Measurements from ENCODE around the gene ACOT11.

The ACOT11 gene

GRCh38 chr1:54581621-54582035 lies 33.6 kb downstream of the ACOT11 start:
- TF ChIP-seq ZNF274 (IDR thresholded peaks at IDR 0.05; ENCODE audit: low read depth, low read length) = no peak
- no peak overlapping the region for H3K4me3 ChIP-seq (ENCODE audit: low read length)

- no peak overlapping the region for H3K4me3 ChIP-seq (ENCODE audit: low read length)
- no peak for TF ChIP-seq ZNF274 (IDR thresholded peaks at IDR 0.05; ENCODE audit: low read depth, low read length)
These were observed 34.7 kb downstream of the ACOT11 start for GRCh38 chr1:54582566-54583306.

- TF ChIP-seq ZNF274 (IDR thresholded peaks at IDR 0.05; ENCODE audit: low read depth, low read length) = no peak
These were observed 35.3 kb downstream of the ACOT11 start for GRCh38 chr1:54583307-54583686.

GRCh38 chr1:54583871-54584270 lies 35.8 kb downstream of the ACOT11 start:
- TF ChIP-seq ZNF274 (IDR thresholded peaks at IDR 0.05; ENCODE audit: low read depth, low read length) = no peak
- H3K4me3 ChIP-seq (ENCODE audit: low read length) = no peak overlapping the region

More at GRCh38 chr1:54583307-54583686, 35.3 kb downstream of the ACOT11 start:
- no peak overlapping the region for H3K4me3 ChIP-seq (ENCODE audit: low read length)

GRCh38 chr1:54584575-54584974 lies 36.5 kb downstream of the ACOT11 start:
- TF ChIP-seq ZNF274 (IDR thresholded peaks at IDR 0.05; ENCODE audit: low read depth, low read length) = no peak
- H3K4me3 ChIP-seq (ENCODE audit: low read length) = no peak overlapping the region

- TF ChIP-seq ZNF274 (IDR thresholded peaks at IDR 0.05; ENCODE audit: low read depth, low read length) = no peak
- H3K4me3 ChIP-seq (ENCODE audit: low read length) = no peak overlapping the region
These were observed 37.4 kb downstream of the ACOT11 start for GRCh38 chr1:54585181-54586066.

- H3K4me3 ChIP-seq (ENCODE audit: low read length) = no peak overlapping the region
- no peak for TF ChIP-seq ZNF274 (IDR thresholded peaks at IDR 0.05; ENCODE audit: low read depth, low read length)
These were observed 40.3 kb downstream of the ACOT11 start for GRCh38 chr1:54588377-54588776.

- no peak for TF ChIP-seq ZNF274 (IDR thresholded peaks at IDR 0.05; ENCODE audit: low read depth, low read length)
These were observed 43.2 kb downstream of the ACOT11 start for GRCh38 chr1:54591127-54591756.

GRCh38 chr1:54593571-54594160 lies 45.6 kb downstream of the ACOT11 start:
- no peak for TF ChIP-seq ZNF274 (IDR thresholded peaks at IDR 0.05; ENCODE audit: low read depth, low read length)
- H3K4me3 ChIP-seq (ENCODE audit: low read length) = no peak overlapping the region

More at GRCh38 chr1:54591127-54591756, 43.2 kb downstream of the ACOT11 start:
- H3K4me3 ChIP-seq (ENCODE audit: low read length) = no peak overlapping the region

- TF ChIP-seq ZNF274 (IDR thresholded peaks at IDR 0.05; ENCODE audit: low read depth, low read length) = no peak
- H3K4me3 ChIP-seq (ENCODE audit: low read length) = no peak overlapping the region
These were observed 46.4 kb downstream of the ACOT11 start for GRCh38 chr1:54594463-54594862.

GRCh38 chr1:54595956-54596498 lies 48.0 kb downstream of the ACOT11 start:
- H3K4me3 ChIP-seq (ENCODE audit: low read length) = no peak overlapping the region
- TF ChIP-seq ZNF274 (IDR thresholded peaks at IDR 0.05; ENCODE audit: low read depth, low read length) = no peak

GRCh38 chr1:54596756-54597155 lies 48.7 kb downstream of the ACOT11 start:
- H3K4me3 ChIP-seq (ENCODE audit: low read length) = no peak overlapping the region
- TF ChIP-seq ZNF274 (IDR thresholded peaks at IDR 0.05; ENCODE audit: low read depth, low read length) = no peak

GRCh38 chr1:54597455-54598030 lies 49.5 kb downstream of the ACOT11 start:
- no peak overlapping the region for H3K4me3 ChIP-seq (ENCODE audit: low read length)
- no peak for TF ChIP-seq ZNF274 (IDR thresholded peaks at IDR 0.05; ENCODE audit: low read depth, low read length)

Measured in GM08714 (cell line).